A549 (cell line): ENCODE measurements around the gene MYO18B. TPM values are rescaled to one million over a fixed set of nuclear protein-coding genes. Genes with fewer than 3 reads are reported as not detected.

Experiments
- ATAC-seq, 2 experiments: fragments of 200-7000 bp in 1 of 2; fragments of >200 bp in 1 of 2; cut with Nextera tagmentation in 1 of 2; cut with Tn5 transposase in 1 of 2; 3 replicates each; pipeline versions ENCODE4 v1.8.0 to v1.9.1; 2018 to 2020; ENCODE audit warnings: mild to moderate bottlenecking in 1 of 2, moderate library complexity in 1 of 2
- CTCF ChIA-PET: fragments of 300-600 bp; sonication (Branson Sonifier 250); formaldehyde crosslinking; extraction: SDS; loops from one replicate; lab custom pipeline; 2021; ENCODE audit warnings: antibody characterized with exemption, inconsistent platforms; lab: Yijun Ruan, JAX
- POLR2A ChIA-PET: fragments of 350-600 bp; formaldehyde crosslinking; extraction: SDS; loops from one replicate; lab custom pipeline; 2021; ENCODE audit warnings: antibody characterized with exemption, inconsistent platforms; lab: Yijun Ruan, JAX
- DNase-seq, 2 experiments: peaks; one replicate each; pipeline versions ENCODE4 v3.0.0 to v3.0.0-alpha.2; 2011 to 2016; ENCODE audit warnings: low read depth in 1 of 2, low spot score in 1 of 2
- FAIRE-seq: peaks from 2 replicates; lab custom pipeline; 2011; peaks lifted over from hg19 to GRCh38; lab: Jason Lieb, UNC
- H3K27ac ChIP-seq, 2 experiments: fragments of >200 bp; sonication (Bioruptor Twin); formaldehyde crosslinking; 3 replicates each; pipeline ENCODE4 v1.5.1; 2016 to 2017
- H3K4me1 ChIP-seq: fragments of >200 bp; sonication (Bioruptor Twin); formaldehyde crosslinking; 3 replicates; pipeline ENCODE4 v1.6.1; 2016
- H3K4me2 ChIP-seq: fragments of >200 bp; sonication (Bioruptor Twin); formaldehyde crosslinking; 3 replicates; pipeline ENCODE4 v1.6.1; 2016
- H3K4me3 ChIP-seq: fragments of >200 bp; sonication (Bioruptor Twin); formaldehyde crosslinking; 3 replicates; pipeline ENCODE4 v1.5.1; 2016
- H3K9me3 ChIP-seq: fragments of >200 bp; sonication (Bioruptor Twin); formaldehyde crosslinking; 3 replicates; pipeline ENCODE4 v1.6.1; 2016
- ATOH8 ChIP-seq: fragments of 250-450 bp; sonication (Bioruptor Pico); IDR thresholded peaks from 2 replicates; pipeline ENCODE4 v1.5.0; 2020; ENCODE audit warnings: low read depth, mild to moderate bottlenecking, moderate library complexity
- CBX8 ChIP-seq: fragments of 200-600 bp; sonication (generic); IDR thresholded peaks from 2 replicates; pipeline ENCODE4 v1.6.1; 2016
- CTCF ChIP-seq: fragments of >200 bp; sonication (Bioruptor Twin); formaldehyde crosslinking; IDR thresholded peaks from 3 replicates; pipeline ENCODE4 v1.5.1; 2016
- ESRRA ChIP-seq: fragments of 150-350 bp; IDR thresholded peaks from 2 replicates; pipeline ENCODE4 v1.6.1; 2014; ENCODE audit warnings: mild to moderate bottlenecking, low read length, borderline replicate concordance
- FOXS1 ChIP-seq: fragments of 250-450 bp; sonication (Bioruptor Pico); IDR thresholded peaks from 2 replicates; pipeline ENCODE4 v1.5.0; 2020; ENCODE audit warnings: mild to moderate bottlenecking, moderate library complexity
- HEYL ChIP-seq: fragments of 250-450 bp; sonication (Bioruptor Pico); IDR thresholded peaks from 2 replicates; pipeline ENCODE4 v1.8.0; 2021; ENCODE audit warnings: mild to moderate bottlenecking, moderate library complexity
- HOXB13 ChIP-seq: fragments of 250-450 bp; sonication (Bioruptor Pico); IDR thresholded peaks from 2 replicates; pipeline ENCODE4 v1.5.0; 2020; ENCODE audit warnings: low read depth, mild to moderate bottlenecking, moderate library complexity
- HOXB5 ChIP-seq: fragments of 250-450 bp; sonication (Bioruptor Pico); IDR thresholded peaks from 2 replicates; pipeline ENCODE4 v1.5.0; 2020; ENCODE audit warnings: mild to moderate bottlenecking, moderate library complexity
- KDM1A ChIP-seq: fragments of 200-600 bp; sonication (generic); IDR thresholded peaks from 2 replicates; pipeline ENCODE4 v1.6.1; 2016; ENCODE audit warnings: low read depth, mild to moderate bottlenecking
- KDM5A ChIP-seq: fragments of 200-600 bp; sonication (generic); IDR thresholded peaks from 2 replicates; pipeline ENCODE4 v1.6.1; 2016; ENCODE audit warnings: antibody characterized with exemption, mild to moderate bottlenecking
- MAFK ChIP-seq: fragments of 450-650 bp; IDR thresholded peaks from 2 replicates; pipeline ENCODE4 v1.6.1; 2014; ENCODE audit not compliant: partially characterized antibody
- MAX ChIP-seq: IDR thresholded peaks from 2 replicates; pipeline ENCODE4 v1.6.1; 2012
- MAZ ChIP-seq: fragments of 150-350 bp; IDR thresholded peaks from 2 replicates; pipeline ENCODE4 v1.6.1; 2014; ENCODE audit warnings: antibody characterized with exemption, low read depth, low read length, borderline replicate concordance
- NFE2L2 ChIP-seq: fragments of 150-350 bp; conservative IDR thresholded peaks from 2 replicates; pipeline ENCODE4 v1.6.1; 2014; ENCODE audit warnings: low read length
- NPAS2 ChIP-seq: fragments of 250-450 bp; sonication (Bioruptor Pico); IDR thresholded peaks from 2 replicates; pipeline ENCODE4 v1.8.0; 2022; ENCODE audit warnings: mild to moderate bottlenecking, moderate library complexity, borderline replicate concordance
- PBX3 ChIP-seq: IDR thresholded peaks from 2 replicates; pipeline ENCODE4 v1.6.1; 2012
- POLR2A ChIP-seq: IDR thresholded peaks from 2 replicates; pipeline ENCODE4 v1.6.1; 2012; ENCODE audit warnings: mild to moderate bottlenecking, low read length
- RCOR1 ChIP-seq: fragments of 150-350 bp; IDR thresholded peaks from 2 replicates; pipeline ENCODE4 v1.6.1; 2014; ENCODE audit warnings: antibody characterized with exemption, low read length, low read depth
- RFX5 ChIP-seq: fragments of 450-650 bp; IDR thresholded peaks from 2 replicates; pipeline ENCODE4 v1.7.1; 2014; ENCODE audit warnings: antibody characterized with exemption, mild to moderate bottlenecking, moderate library complexity
- SREBF2 ChIP-seq: fragments of 450-650 bp; IDR thresholded peaks from 2 replicates; pipeline ENCODE4 v1.6.1; 2014; ENCODE audit warnings: mild to moderate bottlenecking, moderate library complexity
- ZFP36 ChIP-seq: fragments of 450-650 bp; IDR thresholded peaks from 2 replicates; pipeline ENCODE4 v1.6.1; 2014; ENCODE audit warnings: borderline replicate concordance; ENCODE audit not compliant: partially characterized antibody
- WGBS: methylation state at CpG from one replicate; pipeline ENCODE4 v1.1.6; 2017; ENCODE audit errors: missing lambda C conversion rate; 5-methylcytosine and 5-hydroxymethylcytosine counted together
- polyA plus RNA-seq, 4 experiments: library from polyadenylated mRNA; depleted of rRNA in 3 of 4; stranded (reverse); fragments of >200 nt; fragmentation: RNase III in 1 of 4; extraction: RNeasy Plus Mini Kit Qiagen cat#74134 plus additional on column Dnase treatment in 1 of 4; gene quantifications; 2 replicates in 3 of 4; 3 replicates in 1 of 4; pipeline ENCODE4 v1.2.3, GENCODE V29; 2011 to 2017

Gene MYO18B
- polyA plus RNA-seq, 2 of the 4 experiments (the other 2 are of a cell fraction): 0.01 TPM

GRCh38 chr22:25828422-25828821 is 86.4 kb downstream of the MYO18B start (continued):
- TF ChIP-seq ATOH8 (CRISPR knock-in tag): no peak
- TF ChIP-seq RFX5: no peak
- no peak for TF ChIP-seq NFE2L2
- TF ChIP-seq HOXB13 (CRISPR knock-in tag): no peak
- TF ChIP-seq ZFP36: no peak
- TF ChIP-seq ESRRA: no peak

GRCh38 chr22:25829237-25829636 is 87.2 kb downstream of the MYO18B start:
- H3K9me3 ChIP-seq: 0 out of 3 replicates have a peak, but pooled peaks cover 6% of the 10 kb centered on the region
- TF ChIP-seq SREBF2 (no peak), KDM1A (no peak), CTCF (no peak), MAZ (no peak), HOXB5 (no peak), MAFK (no peak), HEYL (CRISPR knock-in tag) (no peak), PBX3 (no peak), ESRRA (no peak), MAX (no peak), KDM5A (no peak)
- no peaks in the 10 kb centered on the region for H3K4me1 ChIP-seq
- ChIA-PET POLR2A (no interaction called here), CTCF (no interaction called here)
- H3K4me3 ChIP-seq: no peak overlapping the region
- no peak overlapping the region for H3K4me2 ChIP-seq
- H3K27ac ChIP-seq: no peak overlapping the region
- no peak for ATAC-seq
- no peak for FAIRE-seq
- DNase-seq: no peak
- WGBS: 56% methylated on average over 4 of the region's 5 CpGs

DNA sequence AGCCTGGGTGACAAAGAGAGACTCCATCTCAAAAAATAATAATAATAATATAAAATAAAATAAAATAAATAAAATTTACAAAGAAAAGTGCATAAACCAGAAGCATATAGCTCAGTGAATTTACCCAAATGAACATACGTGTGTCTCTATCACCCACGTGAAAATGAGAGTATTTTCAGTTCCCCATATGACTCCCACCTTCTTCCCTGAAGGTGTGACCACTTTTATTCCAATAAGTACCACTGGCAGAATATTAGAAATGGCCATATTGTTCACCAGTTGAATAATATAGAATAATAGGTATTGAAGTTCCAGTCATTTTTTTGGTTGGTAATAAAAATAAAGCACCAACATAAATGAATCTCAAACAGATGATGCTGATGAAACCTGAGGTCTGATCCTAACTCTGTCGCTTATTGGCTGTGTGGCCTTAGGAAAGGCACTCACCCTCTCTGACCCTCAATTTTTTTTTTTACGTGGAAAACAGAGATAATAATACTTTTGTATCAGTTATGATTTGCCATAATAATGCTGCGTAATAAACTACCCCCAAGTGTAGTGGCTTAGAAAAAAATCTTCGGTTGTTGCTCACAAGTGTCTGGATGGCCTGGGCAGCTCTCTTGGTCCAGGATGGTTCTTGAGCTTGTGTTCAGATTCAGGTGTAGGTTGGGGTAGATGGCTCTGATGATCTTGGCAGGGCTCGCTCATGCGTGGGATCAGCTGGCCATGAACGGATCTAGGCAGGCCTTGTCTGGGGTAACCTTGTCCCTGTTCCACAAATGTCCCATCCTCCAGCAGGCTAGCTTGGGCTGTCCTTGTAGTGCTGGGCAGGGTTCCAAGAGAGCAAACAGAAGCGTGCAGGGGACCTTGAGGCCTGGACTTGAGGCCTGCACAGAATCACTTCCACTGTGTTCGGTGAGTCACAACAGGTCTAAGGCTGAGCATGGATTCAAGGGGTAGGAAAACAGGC is 88.1 kb downstream of the MYO18B start:
- no peak overlapping the region for H3K4me3 ChIP-seq
- no peak overlapping the region for H3K4me2 ChIP-seq
- H3K9me3 ChIP-seq: 0 out of 3 replicates have a peak, but pooled peaks cover 6% of the 10 kb centered on the region
- no peak overlapping the region for H3K27ac ChIP-seq
- no peak for TF ChIP-seq CBX8
- no peak for TF ChIP-seq POLR2A
- no peak for TF ChIP-seq RCOR1
- no peak for TF ChIP-seq NPAS2 (CRISPR knock-in tag)
- TF ChIP-seq FOXS1 (CRISPR knock-in tag): no peak
- ChIA-PET CTCF (no interaction called here), POLR2A (no interaction called here)
- H3K4me1 ChIP-seq: no peaks in the 10 kb centered on the region
- DNase-seq: no peak
- 54% methylated on average over 10 of the region's 11 CpGs for WGBS
- no peak for ATAC-seq
- FAIRE-seq: no peak
